GM18861 (cell line): ENCODE data around the gene ZNF77.
A peak's percentile ranks its signal among the peaks of the same experiment; 100 is the strongest.
"Not testable (repeated sequence)": the region's sequence is repeated elsewhere in the genome, so short reads cannot be mapped to it uniquely, and the experiment has no call there.

Experiments used
- ATAC-seq: cut with Tn5 transposase; IDR thresholded peaks from one replicate; pipeline ENCODE4 v1.9.1; 2021; ENCODE audit not compliant: unreplicated experiment

The ZNF77 gene

GRCh38 chr19:2973229-2973628 is 28.5 kb upstream of the ZNF77 start:
- no peak for ATAC-seq

GRCh38 chr19:2970201-2970835 is 25.5 kb upstream of the ZNF77 start:
- ATAC-seq = no peak

GRCh38 chr19:2969104-2969504 is 24.3 kb upstream of the ZNF77 start:
- ATAC-seq = no peak

GRCh38 chr19:2967972-2968371 is 23.2 kb upstream of the ZNF77 start:
- no peak for ATAC-seq

GRCh38 chr19:2964874-2965273 is 20.1 kb upstream of the ZNF77 start:
- no peak for ATAC-seq

GRCh38 chr19:2963631-2964030 is 18.9 kb upstream of the ZNF77 start:
- ATAC-seq = not testable (repeated sequence)

GRCh38 chr19:2963122-2963521 is 18.4 kb upstream of the ZNF77 start:
- no peak for ATAC-seq

GRCh38 chr19:2962018-2962670 is 17.4 kb upstream of the ZNF77 start:
- ATAC-seq = no peak

GRCh38 chr19:2960120-2960519 is 15.3 kb upstream of the ZNF77 start:
- ATAC-seq = no peak

GRCh38 chr19:2957160-2957559 is 12.4 kb upstream of the ZNF77 start:
- ATAC-seq = no peak

- ATAC-seq = no peak
These were observed 8.2 kb upstream of the ZNF77 start for GRCh38 chr19:2952953-2953481.

GRCh38 chr19:2950286-2951124 is 5.7 kb upstream of the ZNF77 start:
- peak; percentile 91 for ATAC-seq

- ATAC-seq = no peak
These were observed 5.1 kb upstream of the ZNF77 start for GRCh38 chr19:2949939-2950285.

GRCh38 chr19:2945575-2946184 is 909 bp upstream of the ZNF77 start:
- ATAC-seq = no peak

GRCh38 chr19:2944403-2944774 is 382 bp downstream of the ZNF77 start:
- ATAC-seq = peak; percentile 11

- ATAC-seq = no peak
These were observed 1.7 kb downstream of the ZNF77 start for GRCh38 chr19:2942928-2943640.

GRCh38 chr19:2935863-2936262 is 8.9 kb downstream of the ZNF77 start:
- not testable (repeated sequence) for ATAC-seq

- no peak for ATAC-seq
These were observed 11.3 kb downstream of the ZNF77 start for GRCh38 chr19:2933490-2933910.

GRCh38 chr19:2927032-2927430 is 17.7 kb downstream of the ZNF77 start:
- no peak for ATAC-seq

GRCh38 chr19:2926341-2927031 is 18.3 kb downstream of the ZNF77 start:
- no peak for ATAC-seq
